GM12892 (cell line): ENCODE measurements around the gene PDLIM1.
"Not testable (repeated sequence)": the region's sequence is repeated elsewhere in the genome, so short reads cannot be mapped to it uniquely, and the experiment has no call there.

ENCODE experiments used
- POLR2A ChIP-seq: IDR thresholded peaks from 2 replicates; pipeline ENCODE4 v1.6.1; 2011; ENCODE audit warnings: low read depth, low read length, control low read depth
- POLR2AphosphoS5 ChIP-seq: IDR thresholded peaks from 2 replicates; pipeline ENCODE4 v1.6.1; 2011; ENCODE audit warnings: low read depth, low read length, control low read depth
- TAF1 ChIP-seq: IDR thresholded peaks from 2 replicates; pipeline ENCODE4 v1.6.1; 2011; ENCODE audit warnings: low read depth, mild to moderate bottlenecking, control low read depth, low read length, borderline replicate concordance

- peak; percentile 20; the same call in 1 of the 2 replicates for TF ChIP-seq POLR2A
- not testable (repeated sequence) for TF ChIP-seq POLR2AphosphoS5, TAF1
Observed at GRCh38 chr10:95230677-95231586, 59.9 kb downstream of the PDLIM1 start.
